ENCODE data around the gene CALHM1. TPM values are rescaled to one million over a fixed set of nuclear protein-coding genes. Genes with fewer than 3 reads are reported as not detected.
"Not testable (repeated sequence)": the region's sequence is repeated elsewhere in the genome, so short reads cannot be mapped to it uniquely, and the experiment has no call there.

The CALHM1 gene
- total RNA-seq, 1 donor = not detected

DNA sequence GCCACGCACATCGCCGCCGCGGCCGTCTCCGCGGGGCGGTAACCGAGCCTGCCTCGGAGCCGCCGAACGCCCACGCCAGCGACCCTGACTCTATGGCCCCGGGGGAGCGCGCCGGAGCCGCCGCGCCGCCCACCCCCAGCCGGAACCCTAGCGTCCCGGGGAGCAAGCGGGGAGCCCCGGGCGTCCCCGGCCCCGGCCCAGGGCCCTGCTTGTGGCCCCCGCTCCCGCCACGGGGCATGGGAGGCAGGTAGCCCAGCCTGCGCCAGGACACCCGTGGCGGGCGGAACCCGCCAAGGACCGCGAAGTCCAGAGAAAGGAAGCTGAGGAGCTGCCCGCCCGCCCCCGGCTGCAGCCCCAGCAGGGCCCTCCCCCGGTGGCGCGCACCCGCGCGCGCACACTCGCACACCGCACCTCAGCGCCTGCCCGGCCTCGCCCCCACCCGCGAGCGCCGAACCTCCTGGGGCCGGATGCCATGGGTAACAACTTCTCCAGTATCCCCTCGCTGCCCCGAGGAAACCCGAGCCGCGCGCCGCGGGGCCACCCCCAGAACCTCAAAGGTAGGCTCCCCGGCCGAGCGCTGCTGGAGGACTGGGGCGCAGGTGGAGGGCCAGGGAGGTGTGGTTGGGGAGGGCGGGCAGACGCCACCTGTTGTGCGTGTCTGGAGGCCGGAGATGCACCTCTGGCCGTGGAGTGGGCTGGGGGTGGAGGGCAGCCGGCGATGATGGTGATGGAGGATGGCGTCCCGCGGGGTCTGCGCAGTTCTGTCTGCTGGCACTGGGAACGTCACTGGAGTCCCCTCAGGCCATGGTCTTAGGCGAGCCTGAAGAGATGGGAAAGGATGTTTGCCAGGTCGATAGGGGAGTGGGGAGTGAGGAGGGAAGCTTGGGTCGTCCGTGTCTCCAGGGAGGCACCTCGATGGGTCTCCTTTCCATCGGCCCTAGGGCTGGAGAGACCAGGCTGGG, 35.5 kb upstream of the CALHM1 start:
- no peak for TF ChIP-seq CTCF (IDR thresholded peaks at IDR 0.05; ENCODE audit: insufficient read depth, low read length)
- DNase-seq (ENCODE audit: low read depth) = no peak
- H3K4me3 ChIP-seq (ENCODE audit: low read depth, low read length) = peak overlapping the region; percentile 56

GRCh38 chr10:103493362-103493915, 34.7 kb upstream of the CALHM1 start, which contains the start of gene NEURL1:
Gene NEURL1, plus strand, starts transcription at chr10:103493705. Its CDS starts 683 bp downstream, at chr10:103494388.
- H3K4me3 ChIP-seq (ENCODE audit: low read depth, low read length) = peak within 1 kb of the TSS; percentile 56
- no peak for DNase-seq (ENCODE audit: low read depth)
- TF ChIP-seq CTCF (IDR thresholded peaks at IDR 0.05; ENCODE audit: insufficient read depth, low read length) = no peak

DNA sequence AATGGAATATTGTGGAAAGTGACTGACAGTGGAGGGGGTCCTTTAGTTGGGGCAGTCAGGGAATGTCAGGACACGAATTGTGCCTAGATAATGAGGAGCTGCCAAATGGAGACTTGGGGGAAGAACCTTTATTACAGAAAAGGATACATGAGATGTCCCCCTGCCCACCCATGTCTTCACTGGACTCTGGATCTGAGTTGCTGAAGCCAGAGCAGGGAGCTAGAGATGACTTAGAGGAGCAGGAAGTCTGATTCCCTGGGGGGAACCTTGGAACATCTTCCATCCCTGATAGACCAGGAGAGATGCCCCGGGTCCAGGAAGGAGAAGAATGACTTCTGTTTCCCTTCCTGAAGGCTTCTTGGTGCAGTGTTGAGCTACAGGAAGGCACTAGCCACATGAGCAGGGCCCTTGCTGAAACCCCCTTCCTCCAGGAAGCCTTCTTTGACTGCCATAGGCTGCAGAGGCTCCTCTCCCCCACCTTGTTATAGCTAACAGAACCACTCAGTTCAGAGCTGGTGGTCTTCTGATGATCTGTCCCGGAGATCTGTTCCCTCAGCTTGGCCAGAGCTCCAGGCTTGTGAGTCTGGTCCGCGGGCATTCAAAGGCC, 34.1 kb upstream of the CALHM1 start:
- H3K4me3 ChIP-seq (ENCODE audit: low read depth, low read length) = no peak overlapping the region
- DNase-seq (ENCODE audit: low read depth) = no peak
- TF ChIP-seq CTCF (IDR thresholded peaks at IDR 0.05; ENCODE audit: insufficient read depth, low read length) = no peak

GRCh38 chr10:103491729-103492364, 33.1 kb upstream of the CALHM1 start:
- TF ChIP-seq CTCF (IDR thresholded peaks at IDR 0.05; ENCODE audit: insufficient read depth, low read length) = no peak

GRCh38 chr10:103490986-103491314, 32.2 kb upstream of the CALHM1 start:
- H3K4me3 ChIP-seq (ENCODE audit: low read depth, low read length) = no peak overlapping the region
- no peak for DNase-seq (ENCODE audit: low read depth)
- TF ChIP-seq CTCF (IDR thresholded peaks at IDR 0.05; ENCODE audit: insufficient read depth, low read length) = no peak

More at GRCh38 chr10:103491729-103492364, 33.1 kb upstream of the CALHM1 start:
- H3K4me3 ChIP-seq (ENCODE audit: low read depth, low read length) = no peak overlapping the region
- peak; percentile 89 for DNase-seq (ENCODE audit: low read depth)

DNA sequence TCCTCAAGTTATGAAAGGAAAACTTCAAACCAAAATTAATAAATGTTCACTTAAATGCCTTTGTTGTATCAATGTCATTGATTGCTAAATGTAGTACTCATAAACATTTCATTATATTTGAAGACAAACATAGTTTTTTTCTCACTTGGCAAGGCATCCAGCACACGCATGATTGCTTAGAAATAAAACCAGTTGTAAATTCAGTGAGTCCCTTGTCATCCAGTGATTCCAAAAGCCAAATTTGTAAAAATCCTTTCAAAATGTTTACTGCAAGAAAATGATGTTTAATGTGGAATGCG, 28.7 kb upstream of the CALHM1 start:
- no peak overlapping the region for H3K4me3 ChIP-seq (ENCODE audit: low read depth, low read length)
- no peak for TF ChIP-seq CTCF (IDR thresholded peaks at IDR 0.05; ENCODE audit: insufficient read depth, low read length)
- DNase-seq (ENCODE audit: low read depth) = no peak

GRCh38 chr10:103486635-103487409, 28.1 kb upstream of the CALHM1 start:
- not testable (repeated sequence) for H3K4me3 ChIP-seq (ENCODE audit: low read depth, low read length); DNase-seq (ENCODE audit: low read depth)

Measured in fibroblast of the aortic adventitia (primary cell).